Measurements from ENCODE around the gene SYCP3.

The SYCP3 gene

GRCh38 chr12:101738920-101739665 is at the start of gene SYCP3:
TSS of gene SYCP3 (minus strand) at chr12:101739462. CDS start at chr12:101737935, 1,527 bp downstream.
- Histone ChIP-seq H3K4me1 (ENCODE audit: control insufficient read depth, insufficient read depth, low read length) (no peaks in the 10 kb centered on the region), H3K4me3 (ENCODE audit: low read length) (no peak within 1 kb of the TSS), H3K36me3 (ENCODE audit: control insufficient read depth, insufficient read depth, low read length) (no peaks in the 10 kb centered on the region; the same call in 1 of the 2 replicates), H3K9me3 (ENCODE audit: control insufficient read depth, insufficient read depth, low read length) (no peaks in the 10 kb centered on the region), H3K27me3 (ENCODE audit: control insufficient read depth, insufficient read depth, low read length) (no peaks in the 10 kb centered on the region), H3K27ac (ENCODE audit: low read length) (no peak within 1 kb of the TSS)
- WGBS (ENCODE audit: insufficient coverage, insufficient read length) = no CpG with 5 or more reads among the region's 57 CpGs
- DNase-seq (ENCODE audit: low read depth, low spot score) = no peak

- WGBS (ENCODE audit: insufficient coverage, insufficient read length) = no CpG with 5 or more reads among the region's 1 CpG
- H3K4me3 ChIP-seq (ENCODE audit: low read length) = no peak overlapping the region
- H3K27ac ChIP-seq (ENCODE audit: low read length) = no peak overlapping the region
- H3K4me1 ChIP-seq (ENCODE audit: control insufficient read depth, insufficient read depth, low read length) = peaks cover 2% of the 10 kb centered on the region
- H3K9me3 ChIP-seq (ENCODE audit: control insufficient read depth, insufficient read depth, low read length) = no peaks in the 10 kb centered on the region
- no peaks in the 10 kb centered on the region; the same call in 1 of the 2 replicates for H3K36me3 ChIP-seq (ENCODE audit: control insufficient read depth, insufficient read depth, low read length)
- no peak for DNase-seq (ENCODE audit: low read depth, low spot score)
- H3K27me3 ChIP-seq (ENCODE audit: control insufficient read depth, insufficient read depth, low read length) = no peaks in the 10 kb centered on the region
Observed at GRCh38 chr12:101785671-101786070, 46.4 kb upstream of the SYCP3 start.

- DNase-seq (ENCODE audit: low read depth, low spot score) = no peak
- Histone ChIP-seq H3K4me1 (ENCODE audit: control insufficient read depth, insufficient read depth, low read length) (peaks cover 2% of the 10 kb centered on the region), H3K27ac (ENCODE audit: low read length) (no peak overlapping the region), H3K36me3 (ENCODE audit: control insufficient read depth, insufficient read depth, low read length) (no peaks in the 10 kb centered on the region; the same call in 1 of the 2 replicates), H3K27me3 (ENCODE audit: control insufficient read depth, insufficient read depth, low read length) (no peaks in the 10 kb centered on the region), H3K9me3 (ENCODE audit: control insufficient read depth, insufficient read depth, low read length) (no peaks in the 10 kb centered on the region), H3K4me3 (ENCODE audit: low read length) (no peak overlapping the region)
- WGBS (ENCODE audit: insufficient coverage, insufficient read length) = no CpG with 5 or more reads among the region's 1 CpG
Observed at GRCh38 chr12:101784376-101784775, 45.1 kb upstream of the SYCP3 start.

- peaks cover 2% of the 10 kb centered on the region for H3K4me1 ChIP-seq (ENCODE audit: control insufficient read depth, insufficient read depth, low read length)
- no peaks in the 10 kb centered on the region; the same call in 1 of the 2 replicates for H3K36me3 ChIP-seq (ENCODE audit: control insufficient read depth, insufficient read depth, low read length)
- DNase-seq (ENCODE audit: low read depth, low spot score) = no peak
- no peak overlapping the region for H3K4me3 ChIP-seq (ENCODE audit: low read length)
- H3K27me3 ChIP-seq (ENCODE audit: control insufficient read depth, insufficient read depth, low read length) = no peaks in the 10 kb centered on the region
- no CpG with 5 or more reads among the region's 2 CpGs for WGBS (ENCODE audit: insufficient coverage, insufficient read length)
- H3K9me3 ChIP-seq (ENCODE audit: control insufficient read depth, insufficient read depth, low read length) = no peaks in the 10 kb centered on the region
- no peak overlapping the region for H3K27ac ChIP-seq (ENCODE audit: low read length)
Observed at GRCh38 chr12:101783838-101784237, 44.6 kb upstream of the SYCP3 start.

GRCh38 chr12:101783150-101783549 is 43.9 kb upstream of the SYCP3 start:
- H3K9me3 ChIP-seq (ENCODE audit: control insufficient read depth, insufficient read depth, low read length) = no peaks in the 10 kb centered on the region
- WGBS (ENCODE audit: insufficient coverage, insufficient read length) = no CpG with 5 or more reads among the region's 2 CpGs
- no peak for DNase-seq (ENCODE audit: low read depth, low spot score)
- H3K36me3 ChIP-seq (ENCODE audit: control insufficient read depth, insufficient read depth, low read length) = no peaks in the 10 kb centered on the region; the same call in 1 of the 2 replicates
- H3K27ac ChIP-seq (ENCODE audit: low read length) = no peak overlapping the region
- H3K4me1 ChIP-seq (ENCODE audit: control insufficient read depth, insufficient read depth, low read length) = peaks cover 2% of the 10 kb centered on the region
- H3K4me3 ChIP-seq (ENCODE audit: low read length) = no peak overlapping the region
- no peaks in the 10 kb centered on the region for H3K27me3 ChIP-seq (ENCODE audit: control insufficient read depth, insufficient read depth, low read length)

GRCh38 chr12:101782273-101782731 is 43.0 kb upstream of the SYCP3 start:
- no CpG with 5 or more reads among the region's 3 CpGs for WGBS (ENCODE audit: insufficient coverage, insufficient read length)
- DNase-seq (ENCODE audit: low read depth, low spot score) = no peak
- H3K27ac ChIP-seq (ENCODE audit: low read length) = no peak overlapping the region
- no peaks in the 10 kb centered on the region; the same call in 1 of the 2 replicates for H3K36me3 ChIP-seq (ENCODE audit: control insufficient read depth, insufficient read depth, low read length)
- H3K4me3 ChIP-seq (ENCODE audit: low read length) = no peak overlapping the region
- peaks cover 2% of the 10 kb centered on the region for H3K4me1 ChIP-seq (ENCODE audit: control insufficient read depth, insufficient read depth, low read length)
- H3K9me3 ChIP-seq (ENCODE audit: control insufficient read depth, insufficient read depth, low read length) = no peaks in the 10 kb centered on the region
- H3K27me3 ChIP-seq (ENCODE audit: control insufficient read depth, insufficient read depth, low read length) = no peaks in the 10 kb centered on the region

- no peaks in the 10 kb centered on the region; the same call in 1 of the 2 replicates for H3K36me3 ChIP-seq (ENCODE audit: control insufficient read depth, insufficient read depth, low read length)
- no CpG with 5 or more reads among the region's 3 CpGs for WGBS (ENCODE audit: insufficient coverage, insufficient read length)
- no peak overlapping the region for H3K4me3 ChIP-seq (ENCODE audit: low read length)
- no peak overlapping the region for H3K27ac ChIP-seq (ENCODE audit: low read length)
- H3K27me3 ChIP-seq (ENCODE audit: control insufficient read depth, insufficient read depth, low read length) = no peaks in the 10 kb centered on the region
- peaks cover 2% of the 10 kb centered on the region for H3K4me1 ChIP-seq (ENCODE audit: control insufficient read depth, insufficient read depth, low read length)
- DNase-seq (ENCODE audit: low read depth, low spot score) = no peak
- H3K9me3 ChIP-seq (ENCODE audit: control insufficient read depth, insufficient read depth, low read length) = no peaks in the 10 kb centered on the region
Observed at GRCh38 chr12:101781834-101782233, 42.6 kb upstream of the SYCP3 start.

GRCh38 chr12:101780599-101780998 is 41.3 kb upstream of the SYCP3 start:
- H3K36me3 ChIP-seq (ENCODE audit: control insufficient read depth, insufficient read depth, low read length) = peaks cover 2% of the 10 kb centered on the region; the same call in 1 of the 2 replicates
- no peaks in the 10 kb centered on the region for H3K9me3 ChIP-seq (ENCODE audit: control insufficient read depth, insufficient read depth, low read length)
- H3K4me1 ChIP-seq (ENCODE audit: control insufficient read depth, insufficient read depth, low read length) = peaks cover 2% of the 10 kb centered on the region
- DNase-seq (ENCODE audit: low read depth, low spot score) = no peak
- H3K27ac ChIP-seq (ENCODE audit: low read length) = no peak overlapping the region
- no peaks in the 10 kb centered on the region for H3K27me3 ChIP-seq (ENCODE audit: control insufficient read depth, insufficient read depth, low read length)
- WGBS (ENCODE audit: insufficient coverage, insufficient read length) = no CpG with 5 or more reads among the region's 2 CpGs
- H3K4me3 ChIP-seq (ENCODE audit: low read length) = no peak overlapping the region

- Histone ChIP-seq H3K36me3 (ENCODE audit: control insufficient read depth, insufficient read depth, low read length) (0 out of 2 replicates have a peak, but pooled peaks cover 2% of the 10 kb centered on the region), H3K27ac (ENCODE audit: low read length) (no peak overlapping the region), H3K9me3 (ENCODE audit: control insufficient read depth, insufficient read depth, low read length) (no peaks in the 10 kb centered on the region), H3K27me3 (ENCODE audit: control insufficient read depth, insufficient read depth, low read length) (no peaks in the 10 kb centered on the region), H3K4me3 (ENCODE audit: low read length) (no peak overlapping the region), H3K4me1 (ENCODE audit: control insufficient read depth, insufficient read depth, low read length) (peaks cover 2% of the 10 kb centered on the region)
- DNase-seq (ENCODE audit: low read depth, low spot score) = no peak
- WGBS (ENCODE audit: insufficient coverage, insufficient read length) = no CpG with 5 or more reads among the region's 6 CpGs
Observed at GRCh38 chr12:101779626-101780025, 40.4 kb upstream of the SYCP3 start.

GRCh38 chr12:101779200-101779599 is 39.9 kb upstream of the SYCP3 start:
- WGBS (ENCODE audit: insufficient coverage, insufficient read length) = no CpG with 5 or more reads among the region's 3 CpGs
- DNase-seq (ENCODE audit: low read depth, low spot score) = no peak
- Histone ChIP-seq H3K9me3 (ENCODE audit: control insufficient read depth, insufficient read depth, low read length) (no peaks in the 10 kb centered on the region), H3K27ac (ENCODE audit: low read length) (no peak overlapping the region), H3K36me3 (ENCODE audit: control insufficient read depth, insufficient read depth, low read length) (0 out of 2 replicates have a peak, but pooled peaks cover 2% of the 10 kb centered on the region), H3K27me3 (ENCODE audit: control insufficient read depth, insufficient read depth, low read length) (no peaks in the 10 kb centered on the region), H3K4me3 (ENCODE audit: low read length) (no peak overlapping the region), H3K4me1 (ENCODE audit: control insufficient read depth, insufficient read depth, low read length) (peaks cover 2% of the 10 kb centered on the region)
